Calu3 (cell line): ENCODE data around the gene FAM3C. TPM values are rescaled to one million over a fixed set of nuclear protein-coding genes. Genes with fewer than 3 reads are reported as not detected.

Experiments
- BruUV-seq: library from RNA; stranded (reverse); fragments of 400-500 nt; replicated peaks from 2 replicates; lab custom pipeline; 2021; lab: Mats Ljungman, UMichigan
- CTCF ChIA-PET: fragments of 300-600 bp; sonication (Branson Sonifier 250); formaldehyde crosslinking; loops from one replicate; lab custom pipeline; 2022; ENCODE audit warnings: antibody characterized with exemption; lab: Charles Lee
- DNase-seq: peaks from one replicate; pipeline ENCODE4 v3.0.0; 2022
- H3K27ac Mint-ChIP-seq: one replicate; pipeline ENCODE4 v1.8.0; 2022; ENCODE audit warnings: mixed read lengths; ENCODE audit not compliant: unreplicated experiment
- H3K27me3 Mint-ChIP-seq: one replicate; pipeline ENCODE4 v1.8.0; 2022; ENCODE audit warnings: mixed read lengths; ENCODE audit not compliant: unreplicated experiment
- H3K36me3 Mint-ChIP-seq: one replicate; pipeline ENCODE4 v1.8.0; 2022; ENCODE audit warnings: mild to moderate bottlenecking, moderate library complexity, mixed read lengths; ENCODE audit not compliant: insufficient read depth, unreplicated experiment
- H3K4me1 Mint-ChIP-seq: one replicate; pipeline ENCODE4 v1.8.0; 2022; ENCODE audit warnings: mild to moderate bottlenecking, low read depth, mixed read lengths; ENCODE audit not compliant: unreplicated experiment
- H3K4me3 Mint-ChIP-seq: one replicate; pipeline ENCODE4 v1.8.0; 2022; ENCODE audit warnings: mild to moderate bottlenecking, low read depth, moderate library complexity, mixed read lengths; ENCODE audit not compliant: unreplicated experiment
- H3K9me3 Mint-ChIP-seq: one replicate; pipeline ENCODE4 v1.8.0; 2022; ENCODE audit warnings: low read depth, mixed read lengths; ENCODE audit not compliant: unreplicated experiment
- CTCF ChIP-seq: fragments of 200-600 bp; IDR thresholded peaks from one replicate; pipeline ENCODE4 v1.8.0; 2022; ENCODE audit warnings: antibody characterized with exemption; ENCODE audit not compliant: unreplicated experiment
- intact Hi-C: fragments of 100-400 bp; cut with micrococcal nuclease; formaldehyde crosslinking; loops from one replicate; pipeline ENCODE4 v1.10.0; 2022; ENCODE audit not compliant: unreplicated experiment
- total RNA-seq: library from RNA; stranded (reverse); gene quantifications from 2 replicates; pipeline ENCODE4 v1.2.3, GENCODE V29; 2022

FAM3C gene
- total RNA-seq, 1 experiment from 2014 or later: 206 TPM

- peaks cover 8% of the 10 kb centered on the region for H3K4me1 Mint-ChIP-seq
- CTCF ChIA-PET: no interaction called here
Observed at GRCh38 chr7:121431996-121432395, 35.9 kb upstream of the FAM3C start.

GRCh38 chr7:121431389-121431995, 35.4 kb upstream of the FAM3C start:
- intact Hi-C loops: no loop called here
- no peaks in the 10 kb centered on the region for H3K36me3 Mint-ChIP-seq
- CTCF ChIA-PET: interaction anchor here (0.6 kb wide), 1 partner anchor 71 kb away, joined by 3 read pairs; no protein-coding TSS in a partner anchor
- TF ChIP-seq CTCF: no peak
- H3K4me3 Mint-ChIP-seq: no peak overlapping the region
- DNase-seq: no peak
- H3K4me1 Mint-ChIP-seq: peaks cover 8% of the 10 kb centered on the region
- no peaks in the 10 kb centered on the region for H3K27me3 Mint-ChIP-seq
- no TSS peak for BruUV-seq
- no peak overlapping the region for H3K27ac Mint-ChIP-seq
- peaks cover 2% of the 10 kb centered on the region for H3K9me3 Mint-ChIP-seq

More at GRCh38 chr7:121431996-121432395, 35.9 kb upstream of the FAM3C start:
- no peak overlapping the region for H3K4me3 Mint-ChIP-seq
- BruUV-seq: no TSS peak
- no peak overlapping the region for H3K27ac Mint-ChIP-seq
- intact Hi-C loops: no loop called here
- peaks cover 2% of the 10 kb centered on the region for H3K9me3 Mint-ChIP-seq
- H3K36me3 Mint-ChIP-seq: no peaks in the 10 kb centered on the region
- DNase-seq: no peak
- H3K27me3 Mint-ChIP-seq: no peaks in the 10 kb centered on the region
- no peak for TF ChIP-seq CTCF

- intact Hi-C loops: no loop called here
- H3K9me3 Mint-ChIP-seq: peaks cover 2% of the 10 kb centered on the region
- DNase-seq: no peak
- peak overlapping the region; percentile 31 for H3K27ac Mint-ChIP-seq
- no peaks in the 10 kb centered on the region for H3K36me3 Mint-ChIP-seq
- H3K4me1 Mint-ChIP-seq: peaks cover 8% of the 10 kb centered on the region
- BruUV-seq: no TSS peak
- TF ChIP-seq CTCF: no peak
- H3K27me3 Mint-ChIP-seq: no peaks in the 10 kb centered on the region
- no peak overlapping the region for H3K4me3 Mint-ChIP-seq
- CTCF ChIA-PET: interaction anchor here (0.6 to 1.1 kb wide), 2 partner anchors 9 to 72 kb away, joined by 3 to 5 read pairs; no protein-coding TSS in a partner anchor
Observed at GRCh38 chr7:121430558-121430957, 34.5 kb upstream of the FAM3C start.

- Mint-ChIP-seq H3K9me3 (peaks cover 2% of the 10 kb centered on the region), H3K36me3 (no peaks in the 10 kb centered on the region), H3K27me3 (no peaks in the 10 kb centered on the region), H3K4me3 (no peak overlapping the region), H3K27ac (no peak overlapping the region), H3K4me1 (peaks cover 8% of the 10 kb centered on the region)
- no TSS peak for BruUV-seq
- no peak for TF ChIP-seq CTCF
- intact Hi-C loops: no loop called here
- DNase-seq: no peak
- CTCF ChIA-PET: interaction anchor here (1.0 to 1.1 kb wide), 2 partner anchors 8 to 32 kb away, joined by 3 to 5 read pairs; no protein-coding TSS in a partner anchor
Observed at GRCh38 chr7:121429798-121430197, 33.7 kb upstream of the FAM3C start.
